IMR-90 (cell line): ENCODE data around the gene MICOS13. TPM values are rescaled to one million over a fixed set of nuclear protein-coding genes. Genes with fewer than 3 reads are reported as not detected.

Experiments used
- ATAC-seq: fragments of 200-7000 bp; cut with Tn5 transposase; 2 replicates; pipeline ENCODE4 v1.9.1; 2020; ENCODE audit warnings: low read depth, mild to moderate bottlenecking, moderate library complexity
- BruUV-seq: library from RNA; stranded (reverse); fragments of 400-500 nt; replicated peaks from 2 replicates; lab custom pipeline; 2021; lab: Mats Ljungman, UMichigan
- CTCF ChIA-PET: fragments of 300-600 bp; formaldehyde crosslinking; extraction: SDS; loops from one replicate; lab custom pipeline; 2021; ENCODE audit warnings: antibody characterized with exemption; lab: Yijun Ruan, JAX
- POLR2A ChIA-PET: fragments of 300-600 bp; sonication (Branson Sonifier 250); formaldehyde crosslinking; loops from one replicate; lab custom pipeline; 2022; ENCODE audit warnings: antibody characterized with exemption; ENCODE audit not compliant: unreplicated experiment; lab: Charles Lee
- DNase-seq: peaks from one replicate; pipeline ENCODE4 v3.0.0; 2013
- H2AFZ ChIP-seq: replicated peaks from 2 replicates; pipeline ENCODE3; 2013; ENCODE audit warnings: low read length, mild to moderate bottlenecking; ENCODE audit not compliant: poor library complexity
- H2AK5ac ChIP-seq: 2 replicates; pipeline ENCODE4 v1.6.1; 2013; ENCODE audit warnings: low read depth, low read length, inconsistent platforms
- H2AK9ac ChIP-seq: replicated peaks from 2 replicates; pipeline ENCODE3; 2013; ENCODE audit warnings: mild to moderate bottlenecking, low read depth, low read length, moderate library complexity; ENCODE audit not compliant: poor library complexity
- H2BK120ac ChIP-seq: 2 replicates; pipeline ENCODE4 v1.6.1; 2013; ENCODE audit warnings: low read depth, low read length, inconsistent platforms
- H2BK15ac ChIP-seq: 3 replicates; pipeline ENCODE4 v1.6.1; 2013; ENCODE audit warnings: low read depth, low read length, inconsistent platforms
- H2BK20ac ChIP-seq: 2 replicates; pipeline ENCODE4 v1.6.1; 2013; ENCODE audit warnings: low read depth, mild to moderate bottlenecking, inconsistent platforms, low read length, moderate library complexity
- H2BK5ac ChIP-seq: 2 replicates; pipeline ENCODE4 v1.6.1; 2013; ENCODE audit warnings: mild to moderate bottlenecking, low read depth, low read length, inconsistent platforms; ENCODE audit not compliant: poor library complexity, severe bottlenecking
- H3K14ac ChIP-seq: replicated peaks from 2 replicates; pipeline ENCODE4 v1.6.1; 2013; ENCODE audit warnings: low read depth, low read length, inconsistent platforms
- H3K18ac ChIP-seq: 2 replicates; pipeline ENCODE4 v1.6.1; 2013; ENCODE audit warnings: low read depth, low read length, control low read depth
- H3K23ac ChIP-seq: 2 replicates; pipeline ENCODE4 v1.6.1; 2013; ENCODE audit warnings: low read depth, low read length, inconsistent platforms
- H3K27ac ChIP-seq: 2 replicates; pipeline ENCODE4 v1.5.1; 2013; ENCODE audit warnings: mild to moderate bottlenecking, control low read depth, low read length; ENCODE audit not compliant: insufficient read depth
- H3K27me3 ChIP-seq: 2 replicates; pipeline ENCODE4 v1.6.1; 2013; ENCODE audit warnings: low read length; ENCODE audit not compliant: control insufficient read depth, insufficient read depth
- H3K36me3 ChIP-seq: 2 replicates; pipeline ENCODE4 v1.6.1; 2013; ENCODE audit warnings: low read length, mixed read lengths; ENCODE audit not compliant: control insufficient read depth, insufficient read depth
- H3K4ac ChIP-seq: 2 replicates; pipeline ENCODE4 v1.6.1; 2013; ENCODE audit warnings: low read depth, low read length, inconsistent platforms
- H3K4me1 ChIP-seq: 2 replicates; pipeline ENCODE4 v1.6.1; 2013; ENCODE audit warnings: low read length, mixed read lengths; ENCODE audit not compliant: control insufficient read depth, insufficient read depth
- H3K4me2 ChIP-seq: 2 replicates; pipeline ENCODE4 v1.6.1; 2013; ENCODE audit warnings: low read depth, mild to moderate bottlenecking, control low read depth, low read length, moderate library complexity
- H3K4me3 ChIP-seq: 2 replicates; pipeline ENCODE4 v1.5.1; 2013; ENCODE audit warnings: low read depth, mild to moderate bottlenecking, control low read depth, low read length, moderate library complexity; ENCODE audit not compliant: insufficient read depth
- H3K56ac ChIP-seq: 2 replicates; pipeline ENCODE4 v1.6.1; 2013; ENCODE audit warnings: low read length, inconsistent platforms; ENCODE audit not compliant: insufficient read depth; ENCODE audit errors: extremely low read depth
- H3K79me1 ChIP-seq, 2 experiments: 2 replicates each; pipeline ENCODE4 v1.6.1; 2013; ENCODE audit warnings: low read length in 2 of 2, inconsistent platforms in 1 of 2, low read depth in 1 of 2
- H3K9ac ChIP-seq: 2 replicates; pipeline ENCODE4 v1.6.1; 2013; ENCODE audit warnings: low read depth, low read length, control low read depth
- H3K9me1 ChIP-seq: 2 replicates; pipeline ENCODE4 v1.6.1; 2013; ENCODE audit warnings: low read length, inconsistent platforms; ENCODE audit not compliant: insufficient read depth
- H3K9me3 ChIP-seq: 2 replicates; pipeline ENCODE4 v1.6.1; 2013; ENCODE audit warnings: low read length; ENCODE audit not compliant: control insufficient read depth, insufficient read depth
- H4K20me1 ChIP-seq: 2 replicates; pipeline ENCODE4 v1.6.1; 2013; ENCODE audit warnings: low read length, inconsistent platforms; ENCODE audit not compliant: insufficient read depth
- H4K5ac ChIP-seq: 2 replicates; pipeline ENCODE4 v1.6.1; 2013; ENCODE audit warnings: mild to moderate bottlenecking, low read depth, low read length, control low read depth
- H4K8ac ChIP-seq, 2 experiments: 2 replicates each; pipeline ENCODE4 v1.6.1; 2013; ENCODE audit warnings: low read depth in 2 of 2, low read length in 2 of 2, control low read depth in 1 of 2, inconsistent platforms in 1 of 2
- H4K91ac ChIP-seq: 2 replicates; pipeline ENCODE4 v1.6.1; 2013; ENCODE audit warnings: low read depth, low read length, inconsistent platforms; ENCODE audit not compliant: insufficient read depth
- BHLHE40 ChIP-seq: fragments of 150-350 bp; IDR thresholded peaks from 2 replicates; pipeline ENCODE4 v1.6.1; 2016; ENCODE audit warnings: mild to moderate bottlenecking, low read depth, low read length
- CEBPB ChIP-seq: IDR thresholded peaks from 2 replicates; pipeline ENCODE4 v1.6.1; 2012; ENCODE audit warnings: low read depth, low read length, improper control_type of control experiment
- CHD1 ChIP-seq: IDR thresholded peaks from 2 replicates; pipeline ENCODE4 v1.6.1; 2012; ENCODE audit warnings: low read depth, low read length, improper control_type of control experiment
- ELK1 ChIP-seq: fragments of 150-350 bp; IDR thresholded peaks from 2 replicates; pipeline ENCODE4 v1.6.1; 2016; ENCODE audit warnings: low read depth, mild to moderate bottlenecking, low read length, moderate library complexity, borderline replicate concordance
- MAZ ChIP-seq: IDR thresholded peaks from 2 replicates; pipeline ENCODE4 v1.6.1; 2012; ENCODE audit warnings: low read depth, mild to moderate bottlenecking, low read length, improper control_type of control experiment, moderate library complexity, borderline replicate concordance
- MXI1 ChIP-seq: IDR thresholded peaks from 2 replicates; pipeline ENCODE4 v1.6.1; 2012; ENCODE audit warnings: low read depth, mild to moderate bottlenecking, low read length, moderate library complexity, borderline replicate concordance
- NFE2L2 ChIP-seq: fragments of 150-350 bp; IDR thresholded peaks from 2 replicates; pipeline ENCODE4 v1.6.1; 2016; ENCODE audit warnings: low read depth, mild to moderate bottlenecking, low read length
- POLR2A ChIP-seq: IDR thresholded peaks from 2 replicates; pipeline ENCODE4 v1.6.1; 2012; ENCODE audit warnings: mild to moderate bottlenecking, low read depth, low read length
- RCOR1 ChIP-seq: IDR thresholded peaks from 2 replicates; pipeline ENCODE4 v1.6.1; 2012; ENCODE audit warnings: mild to moderate bottlenecking, low read length, improper control_type of control experiment; ENCODE audit not compliant: insufficient replicate concordance
- WGBS, 2 experiments: methylation state at CpG; one replicate each; pipeline versions ENCODE4 v1.1.5 to v1.1.7; 2013; ENCODE audit warnings: missing lambda C conversion rate in 2 of 2; ENCODE audit not compliant: insufficient read length in 1 of 2; ENCODE audit errors: extremely low coverage in 2 of 2; 5-methylcytosine and 5-hydroxymethylcytosine counted together
- dilution Hi-C: fragments of 300-500 bp; cut with HindIII; formaldehyde crosslinking; loops from one replicate; pipeline ENCODE4 v1.14.3; 2018; ENCODE audit warnings: low sequenced_read_pairs; ENCODE audit not compliant: unreplicated experiment
- in situ Hi-C: fragments of 300-500 bp; cut with MboI; formaldehyde crosslinking; loops from 3 replicates; pipeline ENCODE4 v1.14.3; 2019; ENCODE audit warnings: low sequenced_read_pairs, inconsistent platforms, mixed read lengths
- intact Hi-C: fragments of 100-400 bp; cut with micrococcal nuclease; formaldehyde crosslinking; loops from 2 replicates; pipeline ENCODE4 v1.10.0; 2022
- polyA plus RNA-seq, 3 experiments: library from polyadenylated mRNA; depleted of rRNA; stranded (reverse); fragments of >200 nt; gene quantifications; 2 replicates each; pipeline ENCODE4 v1.2.3, GENCODE V29; 2012; ENCODE audit warnings: low replicate concordance in 1 of 3
- total RNA-seq: library from RNA; depleted of rRNA; stranded (reverse); fragments of >200 nt; gene quantifications from 2 replicates; pipeline ENCODE4 v1.2.3, GENCODE V29; 2012
- TF ChIP-seq, protein P1 (sequence below): conservative IDR thresholded peaks from 2 replicates; pipeline ENCODE4 v1.5.1; 2012; ENCODE audit warnings: mild to moderate bottlenecking, low read depth, low read length, improper control_type of control experiment

Gene MICOS13
- total and polyA plus RNA-seq, 2 of the 4 experiments (the other 2 are of a cell fraction): 14.5 to 48.9 TPM

DNA sequence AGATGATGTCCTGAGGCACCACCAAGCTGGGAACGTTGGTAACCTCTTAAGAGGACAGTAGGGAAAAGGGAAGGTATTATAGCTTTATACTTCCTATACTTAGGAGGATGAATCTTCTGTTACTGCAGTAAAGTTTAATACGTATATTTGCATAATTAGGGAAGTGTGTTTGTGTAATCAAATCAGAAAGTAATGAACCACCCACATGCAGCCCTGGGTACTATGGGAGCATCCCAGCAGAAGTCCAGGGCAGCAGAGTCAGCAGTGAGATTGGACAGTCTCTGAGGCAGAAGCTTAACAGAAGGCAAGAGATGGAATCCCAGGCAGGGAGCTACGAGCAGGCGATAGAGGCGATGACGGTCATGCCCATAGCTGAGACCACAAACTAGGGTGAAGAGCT, 44.9 kb downstream of the MICOS13 start:
- H3K9me3 ChIP-seq: no peaks in the 10 kb centered on the region
- WGBS, 2 experiments: no CpG with 5 or more reads among the region's 6 CpGs
- no TSS peak for BruUV-seq
- dilution Hi-C loops: no loop called here
- H4K5ac ChIP-seq: no peak overlapping the region
- no peak overlapping the region for H2AK5ac ChIP-seq
- intact Hi-C loops: no loop called here
- no peak overlapping the region for H3K4me3 ChIP-seq
- no peak overlapping the region for H3K56ac ChIP-seq
- H2BK120ac ChIP-seq: no peak overlapping the region
- H3K27me3 ChIP-seq: no peaks in the 10 kb centered on the region
- H3K27ac ChIP-seq: no peak overlapping the region
- H2AK9ac ChIP-seq: no peak overlapping the region
- H2BK20ac ChIP-seq: no peak overlapping the region
- H2BK5ac ChIP-seq: no peak overlapping the region
- H4K91ac ChIP-seq: no peak overlapping the region
- no peak overlapping the region for H3K9ac ChIP-seq
- H3K18ac ChIP-seq: no peak overlapping the region
- no peak overlapping the region for H3K4ac ChIP-seq
- H2AFZ ChIP-seq: no peak overlapping the region
- H3K36me3 ChIP-seq: peaks cover 2% of the 10 kb centered on the region
- H3K79me1 ChIP-seq: peaks cover 9 to 57% of the 10 kb centered on the region in 2 experiments; a peak in 3 of 4 replicates
- ChIA-PET POLR2A (no interaction called here), CTCF (interaction anchor here (0.6 kb wide), 1 partner anchor 441 kb away, joined by 3 read pairs; no protein-coding TSS in a partner anchor)
- ATAC-seq (no peak), DNase-seq (no peak)
- H3K4me1 ChIP-seq: peaks cover 18% of the 10 kb centered on the region
- H3K4me2 ChIP-seq: no peak overlapping the region
- no peak overlapping the region for H3K23ac ChIP-seq
- in situ Hi-C loops: no loop called here
- H4K20me1 ChIP-seq: peaks cover 82% of the 10 kb centered on the region
- peaks cover 11% of the 10 kb centered on the region for H3K9me1 ChIP-seq
- H4K8ac ChIP-seq: no peak overlapping the region
- TF ChIP-seq ELK1 (no peak), MAZ (no peak), CHD1 (no peak), BHLHE40 (no peak), RCOR1 (no peak), MXI1 (no peak), CEBPB (no peak), NFE2L2 (no peak), POLR2A (no peak)
- TF ChIP-seq, protein P1, sequence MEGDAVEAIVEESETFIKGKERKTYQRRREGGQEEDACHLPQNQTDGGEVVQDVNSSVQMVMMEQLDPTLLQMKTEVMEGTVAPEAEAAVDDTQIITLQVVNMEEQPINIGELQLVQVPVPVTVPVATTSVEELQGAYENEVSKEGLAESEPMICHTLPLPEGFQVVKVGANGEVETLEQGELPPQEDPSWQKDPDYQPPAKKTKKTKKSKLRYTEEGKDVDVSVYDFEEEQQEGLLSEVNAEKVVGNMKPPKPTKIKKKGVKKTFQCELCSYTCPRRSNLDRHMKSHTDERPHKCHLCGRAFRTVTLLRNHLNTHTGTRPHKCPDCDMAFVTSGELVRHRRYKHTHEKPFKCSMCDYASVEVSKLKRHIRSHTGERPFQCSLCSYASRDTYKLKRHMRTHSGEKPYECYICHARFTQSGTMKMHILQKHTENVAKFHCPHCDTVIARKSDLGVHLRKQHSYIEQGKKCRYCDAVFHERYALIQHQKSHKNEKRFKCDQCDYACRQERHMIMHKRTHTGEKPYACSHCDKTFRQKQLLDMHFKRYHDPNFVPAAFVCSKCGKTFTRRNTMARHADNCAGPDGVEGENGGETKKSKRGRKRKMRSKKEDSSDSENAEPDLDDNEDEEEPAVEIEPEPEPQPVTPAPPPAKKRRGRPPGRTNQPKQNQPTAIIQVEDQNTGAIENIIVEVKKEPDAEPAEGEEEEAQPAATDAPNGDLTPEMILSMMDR: no peak
- no peak overlapping the region for H2BK15ac ChIP-seq
- no peak overlapping the region; the same call in 1 of the 2 replicates for H3K14ac ChIP-seq
